Neuronal stem cell (in vitro differentiated cells): ENCODE measurements around the gene OR1N1.

Experiments used
- DNase-seq: peaks from one replicate; pipeline ENCODE4 v3.0.0-alpha.2; 2013; ENCODE audit warnings: low spot score
- H2AFZ ChIP-seq: one replicate; pipeline ENCODE4 v1.6.1; 2013; ENCODE audit warnings: mild to moderate bottlenecking, low read length, inconsistent platforms
- H2AK5ac ChIP-seq: 2 replicates; pipeline ENCODE4 v1.6.1; 2013; ENCODE audit warnings: low read depth, mild to moderate bottlenecking, inconsistent platforms, low read length, moderate library complexity, mixed read lengths
- H2BK120ac ChIP-seq: 2 replicates; pipeline ENCODE4 v1.6.1; 2013; ENCODE audit warnings: low read depth, mild to moderate bottlenecking, inconsistent platforms, low read length, moderate library complexity, mixed read lengths
- H2BK12ac ChIP-seq: one replicate; pipeline ENCODE4 v1.6.1; 2013; ENCODE audit warnings: low read length, inconsistent platforms
- H2BK15ac ChIP-seq: 2 replicates; pipeline ENCODE4 v1.6.1; 2013; ENCODE audit warnings: mild to moderate bottlenecking, low read length, inconsistent platforms, mixed read lengths
- H2BK5ac ChIP-seq: one replicate; pipeline ENCODE4 v1.6.1; 2013; ENCODE audit warnings: inconsistent platforms, mild to moderate bottlenecking, low read length, moderate library complexity
- H3K14ac ChIP-seq: one replicate; pipeline ENCODE4 v1.6.1; 2013; ENCODE audit warnings: low read length, inconsistent platforms
- H3K18ac ChIP-seq: 2 replicates; pipeline ENCODE4 v1.6.1; 2013; ENCODE audit warnings: low read length, inconsistent platforms
- H3K23ac ChIP-seq: 2 replicates; pipeline ENCODE4 v1.6.1; 2013; ENCODE audit warnings: low read depth, mild to moderate bottlenecking, mixed read lengths, low read length, inconsistent platforms; ENCODE audit not compliant: poor library complexity
- H3K27ac ChIP-seq: replicated peaks from 3 replicates; pipeline ENCODE4 v1.5.1; 2013; ENCODE audit warnings: low read length, inconsistent platforms
- H3K27me3 ChIP-seq, 3 experiments: 2 replicates each; pipeline ENCODE4 v1.6.1; 2013; ENCODE audit warnings: low read length in 3 of 3, mild to moderate bottlenecking in 2 of 3, inconsistent platforms in 1 of 3, low read depth in 1 of 3, mixed read lengths in 1 of 3, moderate library complexity in 1 of 3; ENCODE audit not compliant: control insufficient read depth in 3 of 3, insufficient read depth in 3 of 3
- H3K36me3 ChIP-seq, 2 donors: replicated peaks in 1 of 2; 2 replicates each; pipeline ENCODE4 v1.6.1; 2013; ENCODE audit warnings: low read length in 2 of 2; ENCODE audit not compliant: control insufficient read depth in 2 of 2, insufficient read depth in 2 of 2
- H3K4ac ChIP-seq: 2 replicates; pipeline ENCODE4 v1.6.1; 2013; ENCODE audit warnings: inconsistent platforms, mild to moderate bottlenecking, low read length, moderate library complexity
- H3K4me1 ChIP-seq, 2 donors: 1 replicate in 1 of 2; 2 replicates in 1 of 2; pipeline ENCODE4 v1.6.1; 2013; ENCODE audit warnings: low read length in 2 of 2, low read depth in 1 of 2; ENCODE audit not compliant: control insufficient read depth in 2 of 2, insufficient read depth in 1 of 2
- H3K4me2 ChIP-seq: one replicate; pipeline ENCODE4 v1.6.1; 2013; ENCODE audit warnings: mild to moderate bottlenecking, low read length, inconsistent platforms; ENCODE audit not compliant: insufficient read depth, poor library complexity, severe bottlenecking
- H3K4me3 ChIP-seq, 2 donors: 2 replicates each; pipeline ENCODE4 v1.5.1; 2013; ENCODE audit warnings: low read length in 2 of 2, mild to moderate bottlenecking in 2 of 2, inconsistent platforms in 1 of 2, moderate library complexity in 1 of 2
- H3K79me1 ChIP-seq: one replicate; pipeline ENCODE4 v1.6.1; 2013; ENCODE audit warnings: low read depth, mild to moderate bottlenecking, inconsistent platforms, low read length, moderate library complexity
- H3K9ac ChIP-seq: one replicate; pipeline ENCODE4 v1.6.1; 2013; ENCODE audit warnings: mild to moderate bottlenecking, low read depth, low read length, inconsistent platforms; ENCODE audit not compliant: poor library complexity
- H3K9me3 ChIP-seq, 2 donors: replicated peaks in 1 of 2; 2 replicates each; pipeline versions ENCODE3 to v1.6.1; 2013; ENCODE audit warnings: low read length in 2 of 2, mild to moderate bottlenecking in 2 of 2, inconsistent platforms in 1 of 2, low read depth in 1 of 2, mixed read lengths in 1 of 2, moderate library complexity in 1 of 2; ENCODE audit not compliant: control insufficient read depth in 2 of 2, insufficient read depth in 1 of 2
- H4K8ac ChIP-seq: one replicate; pipeline ENCODE4 v1.6.1; 2013; ENCODE audit warnings: low read depth, mild to moderate bottlenecking, inconsistent platforms, low read length, moderate library complexity
- H4K91ac ChIP-seq: one replicate; pipeline ENCODE4 v1.6.1; 2013; ENCODE audit warnings: low read length, low read depth, mild to moderate bottlenecking, inconsistent platforms; ENCODE audit not compliant: poor library complexity
- WGBS, 2 donors: extraction: QIAGEN DNeasy Blood & Tissue Kit; methylation state at CpG; one replicate each; pipeline ENCODE4 v1.1.7; 2013; ENCODE audit warnings: missing lambda C conversion rate in 2 of 2, mixed read lengths in 1 of 2; ENCODE audit not compliant: insufficient read length in 2 of 2, insufficient replicate concordance in 1 of 2; ENCODE audit errors: extremely low coverage in 2 of 2; 5-methylcytosine and 5-hydroxymethylcytosine counted together

Gene OR1N1

GRCh38 chr9:122526602-122527001 lies 491 bp downstream of the OR1N1 start:
- Histone ChIP-seq H3K9me3 (peaks cover 0 to 15% of the 10 kb centered on the region in 2 donors), H3K79me1 (no peaks in the 10 kb centered on the region), H3K4ac (no peak overlapping the region), H2AFZ (no peak overlapping the region), H3K27me3 (peaks cover 0 to 19% (median 0%) of the 10 kb centered on the region in 3 experiments), H3K9ac (peak overlapping the region; percentile 3), H3K4me3 (no peak overlapping the region), H3K14ac (no peak overlapping the region), H3K4me2 (no peak overlapping the region), H2BK120ac (no peak overlapping the region), H2BK5ac (no peak overlapping the region), H3K18ac (no peak overlapping the region), H3K36me3 (no peaks in the 10 kb centered on the region), H3K4me1 (no peaks in the 10 kb centered on the region), H2BK12ac (no peak overlapping the region), H2BK15ac (no peak overlapping the region), H2AK5ac (no peak overlapping the region), H4K91ac (no peak overlapping the region), H4K8ac (no peak overlapping the region), H3K23ac (no peak overlapping the region), H3K27ac (no peak overlapping the region)
- no CpG with 5 or more reads among the region's 10 CpGs for WGBS, 2 donors
- DNase-seq, result no peak

- Histone ChIP-seq H3K18ac (no peak overlapping the region), H2BK15ac (no peak overlapping the region), H2BK5ac (no peak overlapping the region), H3K4me2 (no peak overlapping the region), H2BK120ac (no peak overlapping the region), H3K79me1 (no peaks in the 10 kb centered on the region), H3K27me3 (peaks cover 0 to 3% (median 0%) of the 10 kb centered on the region in 3 experiments), H3K14ac (no peak overlapping the region), H3K27ac (no peak overlapping the region), H3K4ac (no peak overlapping the region), H3K4me1 (no peaks in the 10 kb centered on the region), H3K36me3 (no peaks in the 10 kb centered on the region), H4K8ac (no peak overlapping the region), H2BK12ac (no peak overlapping the region), H3K9ac (no peak overlapping the region), H4K91ac (no peak overlapping the region), H3K9me3 (peaks cover 0 to 26% of the 10 kb centered on the region in 2 donors), H3K23ac (no peak overlapping the region), H2AFZ (no peak overlapping the region), H3K4me3 (no peak overlapping the region), H2AK5ac (no peak overlapping the region)
- DNase-seq, result no peak
- WGBS, 2 donors, result no CpG with 5 or more reads among the region's 3 CpGs
Measured at GRCh38 chr9:122519376-122519775, 7.7 kb downstream of the OR1N1 start.

GRCh38 chr9:122518841-122519240 lies 8.3 kb downstream of the OR1N1 start, which contains the start of gene OR1J4:
OR1J4 (plus strand) TSS chr9:122519141; CDS start chr9:122519141, 0 bp downstream.
- H3K27me3 ChIP-seq, result peaks cover 0 to 3% (median 0%) of the 10 kb centered on the region in 3 experiments
- H3K14ac ChIP-seq, result no peak within 1 kb of the TSS
- no peak within 1 kb of the TSS for H2AFZ ChIP-seq
- H3K4me3 ChIP-seq, result no peak within 1 kb of the TSS
- no peak within 1 kb of the TSS for H2AK5ac ChIP-seq
- H3K27ac ChIP-seq, result no peak within 1 kb of the TSS
- no peak within 1 kb of the TSS for H4K91ac ChIP-seq
- H3K4me2 ChIP-seq, result no peak within 1 kb of the TSS
- H3K79me1 ChIP-seq, result no peaks in the 10 kb centered on the region
- H2BK120ac ChIP-seq, result no peak within 1 kb of the TSS
- no peak within 1 kb of the TSS for H2BK15ac ChIP-seq
- H3K36me3 ChIP-seq, result no peaks in the 10 kb centered on the region
- peaks cover 0 to 26% of the 10 kb centered on the region in 2 donors for H3K9me3 ChIP-seq
- H4K8ac ChIP-seq, result no peak within 1 kb of the TSS
- no peaks in the 10 kb centered on the region for H3K4me1 ChIP-seq
- no peak within 1 kb of the TSS for H2BK5ac ChIP-seq
- no peak for DNase-seq
- no peak within 1 kb of the TSS for H2BK12ac ChIP-seq
- no peak within 1 kb of the TSS for H3K23ac ChIP-seq
- WGBS, 2 donors, result no CpG with 5 or more reads among the region's 4 CpGs
- H3K9ac ChIP-seq, result no peak within 1 kb of the TSS
- H3K4ac ChIP-seq, result no peak within 1 kb of the TSS
- no peak within 1 kb of the TSS for H3K18ac ChIP-seq

- no peak overlapping the region for H4K91ac ChIP-seq
- H4K8ac ChIP-seq, result no peak overlapping the region
- no peak overlapping the region for H2BK15ac ChIP-seq
- WGBS, 2 donors, result no CpG with 5 or more reads among the region's 2 CpGs
- no peak overlapping the region for H2AK5ac ChIP-seq
- no peak overlapping the region for H3K23ac ChIP-seq
- H3K27ac ChIP-seq, result no peak overlapping the region
- H3K4me2 ChIP-seq, result no peak overlapping the region
- H3K9ac ChIP-seq, result no peak overlapping the region
- no peak overlapping the region for H3K4ac ChIP-seq
- H3K9me3 ChIP-seq, result peaks cover 0 to 26% of the 10 kb centered on the region in 2 donors
- H3K18ac ChIP-seq, result no peak overlapping the region
- H3K14ac ChIP-seq, result no peak overlapping the region
- H2BK120ac ChIP-seq, result no peak overlapping the region
- no peaks in the 10 kb centered on the region for H3K36me3 ChIP-seq
- H2BK12ac ChIP-seq, result no peak overlapping the region
- H2BK5ac ChIP-seq, result no peak overlapping the region
- no peak overlapping the region for H2AFZ ChIP-seq
- no peaks in the 10 kb centered on the region for H3K79me1 ChIP-seq
- no peak for DNase-seq
- no peaks in the 10 kb centered on the region for H3K4me1 ChIP-seq
- no peak overlapping the region for H3K4me3 ChIP-seq
- peaks cover 0 to 3% (median 0%) of the 10 kb centered on the region in 3 experiments for H3K27me3 ChIP-seq
Measured at GRCh38 chr9:122518226-122518625, 8.9 kb downstream of the OR1N1 start.
